Heart right ventricle (tissue), 16 donors: Measurements from ENCODE around the gene SYNCRIP. TPM values are rescaled to one million over a fixed set of nuclear protein-coding genes. Genes with fewer than 3 reads are reported as not detected.

ENCODE experiments used
- ATAC-seq, 8 donors: fragments of 200-7000 bp; cut with Tn5 transposase; one replicate each; pipeline ENCODE4 v1.9.1; 2020; ENCODE audit warnings: mild to moderate bottlenecking in 8 of 8, moderate library complexity in 8 of 8, moderate number of reproducible peaks in 1 of 8
- DNase-seq, 2 donors: peaks; one replicate each; pipeline ENCODE4 v3.0.0-alpha.2; 2020
- H3K27ac ChIP-seq, 10 donors: fragments of 200-600 bp; sonication (generic) in 2 of 10; one replicate each; pipeline versions ENCODE4 v1.5.0 to v1.8.0; 2020 to 2022; ENCODE audit warnings: mild to moderate bottlenecking in 3 of 10
- H3K27me3 ChIP-seq, 7 donors: fragments of 200-600 bp; one replicate each; pipeline ENCODE4 v1.8.0; 2021 to 2022; ENCODE audit warnings: mild to moderate bottlenecking in 2 of 7
- H3K36me3 ChIP-seq, 9 donors: fragments of 200-600 bp; sonication (generic) in 1 of 9; one replicate each; pipeline versions ENCODE4 v1.5.0 to v1.8.0; 2020 to 2022; ENCODE audit warnings: mild to moderate bottlenecking in 2 of 9
- H3K4me1 ChIP-seq, 9 donors: fragments of 200-600 bp; sonication (generic) in 1 of 9; one replicate each; pipeline versions ENCODE4 v1.5.0 to v1.8.0; 2020 to 2022; ENCODE audit warnings: mild to moderate bottlenecking in 4 of 9
- H3K4me3 ChIP-seq, 10 donors: fragments of 200-600 bp; sonication (generic) in 2 of 10; one replicate each; pipeline versions ENCODE4 v1.5.0 to v1.8.0; 2020 to 2022; ENCODE audit warnings: mild to moderate bottlenecking in 7 of 10, moderate library complexity in 2 of 10
- H3K9me3 ChIP-seq, 11 donors: fragments of 200-600 bp in 10 of 11; sonication (generic) in 2 of 11; one replicate each; pipeline versions ENCODE4 v1.5.0 to v1.8.0; 2013 to 2022; ENCODE audit warnings: mild to moderate bottlenecking in 2 of 11, control low read depth in 1 of 11, moderate library complexity in 1 of 11
- WGBS, 2 donors: extraction: QIAGEN DNeasy Blood & Tissue Kit; methylation state at CpG; one replicate each; pipeline ENCODE4 v1.1.7; 2013; ENCODE audit warnings: inconsistent platforms in 1 of 2; 5-methylcytosine and 5-hydroxymethylcytosine counted together
- intact Hi-C, 10 donors: fragments of 100-400 bp; cut with DNase I; formaldehyde crosslinking; loops; one replicate each; pipeline versions ENCODE4 v1.11.1 to v1.14.2; 2022
- polyA plus RNA-seq, 2 donors: library from polyadenylated mRNA; stranded (reverse); fragments of 200-250 nt; gene quantifications; one replicate each; pipeline ENCODE4 v1.2.3, GENCODE V29; 2013
- total RNA-seq, 10 donors: library from RNA; stranded (reverse); fragmentation: NEBNext Ultra II Directional in 3 of 10; extraction: Animal tissue kit (Norgen Biotek cat#: 25700) in 3 of 10; gene quantifications; one replicate each; pipeline versions ENCODE4 v1.2.1 to v1.2.4, GENCODE V29; 2021 to 2023
- TF ChIP-seq, protein P1 (sequence below), 9 donors: fragments of 200-600 bp; sonication (generic) in 2 of 9; IDR thresholded peaks; one replicate each; pipeline versions ENCODE4 v1.5.0 to v1.8.0; 2021 to 2022; ENCODE audit warnings: antibody characterized with exemption in 9 of 9, mild to moderate bottlenecking in 5 of 9, moderate library complexity in 1 of 9
- donor health status: Arrhythmogenic right ventricular cardiomyopathy.
- donor health status: ischemic (EF 13 %, LVEDD 7.1; RV severe dilation, severe dysfunction).
- donor health status: healthy with polysubstance abuse.
- donor health status: DM: no; HTN: yes; CAD: no.
- donor health status: DM: no; HTN: no; CAD: no.
- donor health status: ischemic (EF 25% LVEDD 6.9; RV normal size, moderate dysfunction).
- donor health status: ischemic (EF 25% LVEDD 5.7; RV mildly dilated, moderate dysfunction).
- donor health status: healthy.
- donor health status: DM: yes; HTN: yes; CAD: no.
- donor health status: Ischemic cardiomyopathy.
- donor health status: ischemic (EF 35%, LVEDD 5.7; RV mildly dilated, moderate dysfunction).
- donor health status: nonischemic (EF 11% LVEDD 7.7; RV severe dilation, severe dysfunction).
- donor health status: DM: yes; HTN: yes; CAD: no.
- donor health status: PGD.
- donor health status: ischemic (EF 29% LVEDD 5.4; RV normal size, mild dysfunction).
- donor health status: nonischemic (EF 23%, LVEDD 6.1; RV moderate dilation, normal function).

SYNCRIP gene
- total and polyA plus RNA-seq, 12 donors = 24.6 to 72.6 (median 58.7) TPM

DNA sequence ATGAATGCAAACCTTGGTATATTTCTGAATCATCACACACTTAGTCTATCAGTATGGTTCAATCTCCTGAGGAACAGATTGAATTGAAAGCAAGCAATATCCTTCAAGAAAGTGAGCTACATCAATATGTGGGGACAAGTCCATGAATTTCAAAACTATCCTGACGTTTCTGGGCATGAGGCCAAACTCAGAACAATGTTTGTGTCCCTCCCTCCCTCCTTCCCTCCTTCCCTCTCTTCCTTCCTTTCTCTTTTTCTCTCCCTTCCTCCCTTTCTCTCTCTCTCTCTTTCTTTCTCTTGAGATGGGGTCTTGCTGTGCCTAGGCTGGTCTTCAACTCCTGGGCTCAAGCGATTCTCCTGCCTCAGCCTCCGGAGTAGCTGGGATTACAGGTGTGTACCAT, 27.9 kb upstream of the SYNCRIP start:
- Histone ChIP-seq H3K9me3 (peaks cover 0 to 4% (median 0%) of the 10 kb centered on the region in 11 donors), H3K4me1 (peaks cover 3 to 47% (median 22%) of the 10 kb centered on the region in 9 donors), H3K27me3 (no peaks in the 10 kb centered on the region), H3K36me3 (peaks cover 0 to 42% (median 0%) of the 10 kb centered on the region in 9 donors), H3K4me3 (no peak overlapping the region), H3K27ac (peak overlapping the region in 1 of 10 donors; percentile 66)
- 67% methylated on average over 3 of the region's 3 CpGs for WGBS, 2 donors
- intact Hi-C loops = loop anchor here in 1 of 10 donors (10.0 kb wide), 1 partner anchor 136 kb away; no protein-coding TSS in a partner anchor
- peak in 1 of 8 donors; percentile 7 for ATAC-seq
- no peak for DNase-seq
- TF ChIP-seq, protein P1, sequence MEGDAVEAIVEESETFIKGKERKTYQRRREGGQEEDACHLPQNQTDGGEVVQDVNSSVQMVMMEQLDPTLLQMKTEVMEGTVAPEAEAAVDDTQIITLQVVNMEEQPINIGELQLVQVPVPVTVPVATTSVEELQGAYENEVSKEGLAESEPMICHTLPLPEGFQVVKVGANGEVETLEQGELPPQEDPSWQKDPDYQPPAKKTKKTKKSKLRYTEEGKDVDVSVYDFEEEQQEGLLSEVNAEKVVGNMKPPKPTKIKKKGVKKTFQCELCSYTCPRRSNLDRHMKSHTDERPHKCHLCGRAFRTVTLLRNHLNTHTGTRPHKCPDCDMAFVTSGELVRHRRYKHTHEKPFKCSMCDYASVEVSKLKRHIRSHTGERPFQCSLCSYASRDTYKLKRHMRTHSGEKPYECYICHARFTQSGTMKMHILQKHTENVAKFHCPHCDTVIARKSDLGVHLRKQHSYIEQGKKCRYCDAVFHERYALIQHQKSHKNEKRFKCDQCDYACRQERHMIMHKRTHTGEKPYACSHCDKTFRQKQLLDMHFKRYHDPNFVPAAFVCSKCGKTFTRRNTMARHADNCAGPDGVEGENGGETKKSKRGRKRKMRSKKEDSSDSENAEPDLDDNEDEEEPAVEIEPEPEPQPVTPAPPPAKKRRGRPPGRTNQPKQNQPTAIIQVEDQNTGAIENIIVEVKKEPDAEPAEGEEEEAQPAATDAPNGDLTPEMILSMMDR (IDR thresholded peaks at IDR 0.05) = no peak

DNA sequence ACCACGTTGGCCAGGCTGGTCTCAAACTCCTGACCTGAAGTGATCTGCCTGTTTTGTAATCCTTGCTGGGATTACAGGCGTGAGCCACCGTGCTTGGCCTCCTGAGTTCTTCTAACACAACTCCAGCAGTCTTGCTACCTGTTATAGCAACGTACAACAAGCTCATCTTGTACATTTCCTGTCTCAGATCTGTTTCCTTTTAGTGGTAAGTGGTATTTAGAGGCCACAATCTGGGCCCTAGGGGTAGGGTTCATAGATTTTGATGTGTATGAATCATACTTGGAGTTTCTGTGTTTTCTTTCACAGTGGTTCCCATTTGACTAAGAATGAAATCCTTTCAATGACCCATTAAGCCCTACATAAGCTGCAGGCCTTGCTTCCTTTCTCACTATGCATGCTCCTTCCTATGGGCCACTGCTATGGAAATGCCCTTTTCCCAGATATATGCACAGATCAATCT, 27.1 kb upstream of the SYNCRIP start:
- peak overlapping the region in 1 of 10 donors; percentile 66 for H3K27ac ChIP-seq
- 64 to 66% methylated on average over 4 of the region's 4 CpGs for WGBS, 2 donors

DNA sequence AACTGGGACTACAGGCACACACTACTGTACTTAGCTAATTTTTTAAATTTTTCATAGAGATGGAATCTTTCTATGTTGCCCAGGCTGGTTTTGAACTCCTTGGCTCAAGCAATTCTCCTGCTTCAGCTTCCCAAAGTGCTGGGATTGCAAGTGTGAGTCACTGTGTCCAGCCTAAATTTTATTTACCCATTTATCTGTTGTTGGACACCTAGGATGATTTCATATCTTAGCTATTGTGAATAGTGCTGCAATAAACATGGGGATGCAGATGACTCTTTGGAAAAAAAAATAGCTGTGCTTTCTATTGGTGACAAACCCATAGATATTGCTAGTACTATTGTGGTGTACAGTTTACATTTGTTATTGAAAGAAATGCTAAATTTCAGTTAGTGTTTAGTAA, 19.6 kb upstream of the SYNCRIP start:
- Histone ChIP-seq H3K27ac (no peak overlapping the region), H3K4me1 (no peaks in the 10 kb centered on the region), H3K27me3 (no peaks in the 10 kb centered on the region), H3K9me3 (peaks cover 0 to 13% (median 0%) of the 10 kb centered on the region in 11 donors), H3K4me3 (no peak overlapping the region), H3K36me3 (peaks cover 0 to 50% (median 0%) of the 10 kb centered on the region in 9 donors)
- TF ChIP-seq, protein P1 (IDR thresholded peaks at IDR 0.05) = no peak
- no peak for DNase-seq
- no peak for ATAC-seq
- intact Hi-C loops = no loop called here

More for the DNA sequence above, 27.1 kb upstream of the SYNCRIP start:
- ATAC-seq = no peak
- Histone ChIP-seq H3K9me3 (peaks cover 0 to 4% (median 0%) of the 10 kb centered on the region in 11 donors), H3K4me3 (no peak overlapping the region), H3K4me1 (peaks cover 0 to 39% (median 14%) of the 10 kb centered on the region in 9 donors), H3K36me3 (peaks cover 0 to 42% (median 0%) of the 10 kb centered on the region in 9 donors), H3K27me3 (no peaks in the 10 kb centered on the region)
- TF ChIP-seq, protein P1 (IDR thresholded peaks at IDR 0.05) = no peak
- DNase-seq = no peak
- intact Hi-C loops = loop anchor here in 2 of 10 donors (2.0 to 10.0 kb wide), 2 partner anchors 17 to 135 kb away; no protein-coding TSS in a partner anchor

DNA sequence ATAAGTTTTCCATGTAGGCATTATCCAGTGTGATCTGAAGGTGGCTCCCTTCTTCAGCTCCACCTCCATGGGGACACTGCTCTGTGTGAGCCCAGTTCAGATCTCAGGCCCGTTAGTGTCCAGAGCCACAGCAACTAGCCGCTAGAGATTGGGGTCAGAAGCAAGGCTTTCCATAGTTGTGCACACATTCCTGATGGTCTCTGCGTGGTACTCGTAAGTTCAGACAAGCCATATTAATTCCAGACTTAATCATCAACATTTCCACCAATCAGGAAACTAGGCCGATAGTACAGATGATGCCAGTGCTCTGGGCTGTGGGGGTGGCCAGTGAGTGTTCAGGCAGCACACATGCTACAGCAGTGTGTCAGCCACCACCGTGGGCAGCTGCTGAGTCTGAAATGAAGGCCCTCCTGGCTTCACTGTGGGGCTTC, 17.5 kb upstream of the SYNCRIP start:
- Histone ChIP-seq H3K36me3 (peaks cover 0 to 32% (median 0%) of the 10 kb centered on the region in 9 donors), H3K4me1 (no peaks in the 10 kb centered on the region), H3K27ac (no peak overlapping the region), H3K4me3 (no peak overlapping the region), H3K9me3 (peaks cover 0 to 13% (median 0%) of the 10 kb centered on the region in 11 donors), H3K27me3 (no peaks in the 10 kb centered on the region)
- intact Hi-C loops = no loop called here
- TF ChIP-seq, protein P1 (IDR thresholded peaks at IDR 0.05) = no peak
- peak in 1 of 8 donors; percentile 39 for ATAC-seq
- WGBS, 2 donors = 81 to 83% methylated on average over 6 of the region's 6 CpGs
- no peak for DNase-seq
